Measurements from ENCODE around the gene ZNF550.
"Not testable (repeated sequence)": the region's sequence is repeated elsewhere in the genome, so short reads cannot be mapped to it uniquely, and the experiment has no call there.

DNA sequence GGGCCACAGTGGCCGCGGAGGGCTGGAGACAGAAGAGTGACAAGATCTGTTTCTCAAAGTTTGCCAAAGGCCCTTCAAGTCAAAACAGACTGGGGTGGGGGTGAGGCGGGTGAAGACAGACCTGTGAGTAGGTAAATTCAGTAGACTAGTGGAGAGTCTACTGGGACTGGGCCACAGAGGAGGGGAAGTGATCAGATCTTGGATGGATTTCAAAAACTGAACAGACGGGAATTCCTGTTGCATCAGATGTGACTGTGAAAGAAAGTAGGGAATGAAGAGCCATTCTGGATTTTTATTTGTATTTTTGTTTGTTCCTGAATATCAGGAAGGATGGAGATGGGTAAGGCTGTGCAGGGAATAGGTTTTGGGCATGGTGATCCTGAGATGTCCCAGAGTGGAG, 59.3 kb downstream of the ZNF550 start:
- TF ChIP-seq, protein P1, sequence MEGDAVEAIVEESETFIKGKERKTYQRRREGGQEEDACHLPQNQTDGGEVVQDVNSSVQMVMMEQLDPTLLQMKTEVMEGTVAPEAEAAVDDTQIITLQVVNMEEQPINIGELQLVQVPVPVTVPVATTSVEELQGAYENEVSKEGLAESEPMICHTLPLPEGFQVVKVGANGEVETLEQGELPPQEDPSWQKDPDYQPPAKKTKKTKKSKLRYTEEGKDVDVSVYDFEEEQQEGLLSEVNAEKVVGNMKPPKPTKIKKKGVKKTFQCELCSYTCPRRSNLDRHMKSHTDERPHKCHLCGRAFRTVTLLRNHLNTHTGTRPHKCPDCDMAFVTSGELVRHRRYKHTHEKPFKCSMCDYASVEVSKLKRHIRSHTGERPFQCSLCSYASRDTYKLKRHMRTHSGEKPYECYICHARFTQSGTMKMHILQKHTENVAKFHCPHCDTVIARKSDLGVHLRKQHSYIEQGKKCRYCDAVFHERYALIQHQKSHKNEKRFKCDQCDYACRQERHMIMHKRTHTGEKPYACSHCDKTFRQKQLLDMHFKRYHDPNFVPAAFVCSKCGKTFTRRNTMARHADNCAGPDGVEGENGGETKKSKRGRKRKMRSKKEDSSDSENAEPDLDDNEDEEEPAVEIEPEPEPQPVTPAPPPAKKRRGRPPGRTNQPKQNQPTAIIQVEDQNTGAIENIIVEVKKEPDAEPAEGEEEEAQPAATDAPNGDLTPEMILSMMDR (IDR thresholded peaks at IDR 0.05) = not testable (repeated sequence)
- TF ChIP-seq POLR2A (IDR thresholded peaks at IDR 0.05) = not testable (repeated sequence)

Measured in Peyer's patch (tissue), 4 donors.